ENCODE results near the gene GCM1.

Gene GCM1

GRCh38 chr6:53154794-53155193 lies 6.2 kb upstream of the GCM1 start:
- ChIA-PET CTCF (interaction anchor here (0.8 to 1.8 kb wide), 3 partner anchors 16 to 574 kb away, joined by 3 to 4 read pairs (median 3); no protein-coding TSS in a partner anchor), POLR2A (no interaction called here)
- H3K4me3 ChIP-seq (ENCODE audit: low read depth, low read length) = no peak overlapping the region
- H3K9me3 ChIP-seq (ENCODE audit: control insufficient read depth, insufficient read depth, low read depth, low read length) = no peaks in the 10 kb centered on the region
- no peaks in the 10 kb centered on the region for H3K4me1 ChIP-seq (ENCODE audit: control insufficient read depth, insufficient read depth, low read length)
- H3K36me3 ChIP-seq (ENCODE audit: control insufficient read depth in 2 of 2, insufficient read depth in 1 of 2, low read length in 2 of 2) = no peaks in the 10 kb centered on the region
- no peak overlapping the region for H3K27ac ChIP-seq (ENCODE audit: extremely low read depth, low read depth, low read length)
- TF ChIP-seq ZNF510 (tag by site-specific recombination; IDR thresholded peaks at IDR 0.05; ENCODE audit: insufficient replicate concordance) = no peak
- no peak for TF ChIP-seq ZBTB8A (tag by site-specific recombination; IDR thresholded peaks at IDR 0.05)
- no peak for TF ChIP-seq ZBTB21 (tag by site-specific recombination; IDR thresholded peaks at IDR 0.05)
- no peak for TF ChIP-seq ZNF623 (tag by site-specific recombination; IDR thresholded peaks at IDR 0.05)
- TF ChIP-seq ZNF274 (IDR thresholded peaks at IDR 0.05; ENCODE audit: low read length) = no peak
- no peak for TF ChIP-seq ZNF274 (tag by site-specific recombination; IDR thresholded peaks at IDR 0.05; ENCODE audit: borderline replicate concordance)
- no peak for TF ChIP-seq ZNF626 (tag by site-specific recombination; IDR thresholded peaks at IDR 0.05)
- TF ChIP-seq, protein P1, sequence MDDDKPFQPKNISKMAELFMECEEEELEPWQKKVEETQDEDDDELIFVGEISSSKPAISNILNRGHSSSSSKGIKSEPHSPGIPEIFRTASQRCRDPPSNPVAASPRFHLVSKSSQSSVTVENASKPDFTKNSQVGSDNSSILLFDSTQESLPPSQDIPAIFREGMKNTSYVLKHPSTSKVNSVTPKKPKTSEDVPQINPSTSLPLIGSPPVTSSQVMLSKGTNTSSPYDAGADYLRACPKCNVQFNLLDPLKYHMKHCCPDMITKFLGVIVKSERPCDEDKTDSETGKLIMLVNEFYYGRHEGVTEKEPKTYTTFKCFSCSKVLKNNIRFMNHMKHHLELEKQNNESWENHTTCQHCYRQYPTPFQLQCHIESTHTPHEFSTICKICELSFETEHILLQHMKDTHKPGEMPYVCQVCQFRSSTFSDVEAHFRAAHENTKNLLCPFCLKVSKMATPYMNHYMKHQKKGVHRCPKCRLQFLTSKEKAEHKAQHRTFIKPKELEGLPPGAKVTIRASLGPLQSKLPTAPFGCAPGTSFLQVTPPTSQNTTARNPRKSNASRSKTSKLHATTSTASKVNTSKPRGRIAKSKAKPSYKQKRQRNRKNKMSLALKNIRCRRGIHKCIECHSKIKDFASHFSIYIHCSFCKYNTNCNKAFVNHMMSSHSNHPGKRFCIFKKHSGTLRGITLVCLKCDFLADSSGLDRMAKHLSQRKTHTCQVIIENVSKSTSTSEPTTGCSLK (tag by site-specific recombination; IDR thresholded peaks at IDR 0.05) = no peak

- no peak for TF ChIP-seq ZNF423 (tag by site-specific recombination; IDR thresholded peaks at IDR 0.05)
- no peak for TF ChIP-seq ZFP69B (tag by site-specific recombination; IDR thresholded peaks at IDR 0.05)
- no peak for TF ChIP-seq ZNF792 (tag by site-specific recombination; IDR thresholded peaks at IDR 0.05)
- no peak for TF ChIP-seq ZNF426 (tag by site-specific recombination; IDR thresholded peaks at IDR 0.05)
- no peak for TF ChIP-seq ZFP37 (tag by site-specific recombination; IDR thresholded peaks at IDR 0.05)
- TF ChIP-seq ZNF433 (tag by site-specific recombination; IDR thresholded peaks at IDR 0.05; ENCODE audit: low read depth) = no peak
- no peak for TF ChIP-seq ZNF155 (tag by site-specific recombination; IDR thresholded peaks at IDR 0.05)
- TF ChIP-seq PRDM10 (tag by site-specific recombination; IDR thresholded peaks at IDR 0.05) = no peak
- no peak for TF ChIP-seq ZNF292 (tag by site-specific recombination; IDR thresholded peaks at IDR 0.05; ENCODE audit: borderline replicate concordance, low read depth)
- Histone ChIP-seq H3K9me3 (ENCODE audit: control insufficient read depth, insufficient read depth, low read depth, low read length) (no peaks in the 10 kb centered on the region), H3K36me3 (ENCODE audit: control insufficient read depth in 2 of 2, insufficient read depth in 1 of 2, low read length in 2 of 2) (no peaks in the 10 kb centered on the region), H3K4me3 (ENCODE audit: low read depth, low read length) (no peak overlapping the region), H3K4me1 (ENCODE audit: control insufficient read depth, insufficient read depth, low read length) (no peaks in the 10 kb centered on the region), H3K27ac (ENCODE audit: extremely low read depth, low read depth, low read length) (no peak overlapping the region)
- CTCF ChIA-PET = interaction anchor here (1.8 kb wide), 1 partner anchor 339 kb away, joined by 3 read pairs; no protein-coding TSS in a partner anchor
- POLR2A ChIA-PET = no interaction called here
Measured at GRCh38 chr6:53154071-53154470, 5.4 kb upstream of the GCM1 start.

- H3K9me3 ChIP-seq (ENCODE audit: control insufficient read depth, insufficient read depth, low read depth, low read length) = no peaks in the 10 kb centered on the region
- ChIA-PET CTCF (interaction anchor here (0.6 to 2.6 kb wide), 7 partner anchors 14 to 575 kb away, joined by 3 to 10 read pairs (median 4); no protein-coding TSS in a partner anchor), POLR2A (no interaction called here)
- H3K27ac ChIP-seq (ENCODE audit: extremely low read depth, low read depth, low read length) = no peak overlapping the region
- H3K4me3 ChIP-seq (ENCODE audit: low read depth, low read length) = no peak overlapping the region
- H3K36me3 ChIP-seq (ENCODE audit: control insufficient read depth in 2 of 2, insufficient read depth in 1 of 2, low read length in 2 of 2) = no peaks in the 10 kb centered on the region
- no peaks in the 10 kb centered on the region for H3K4me1 ChIP-seq (ENCODE audit: control insufficient read depth, insufficient read depth, low read length)
- no peak for TF ChIP-seq ZNF169 (tag by site-specific recombination; IDR thresholded peaks at IDR 0.05)
Measured at GRCh38 chr6:53152576-53152975, 3.9 kb upstream of the GCM1 start.

All from HEK293 (cell line).